Mammary epithelial cell (primary cell): ENCODE data around the gene TMEM185B.

Source experiments
- CTCF ChIP-seq, 2 donors: IDR thresholded peaks in 1 of 2; conservative IDR thresholded peaks in 1 of 2; 2 replicates each; pipeline ENCODE4 v1.5.1; 2011 to 2012; ENCODE audit warnings: inconsistent platforms in 2 of 2, low read length in 2 of 2, mild to moderate bottlenecking in 2 of 2, control low read depth in 1 of 2, low read depth in 1 of 2; ENCODE audit not compliant: insufficient read depth in 1 of 2; ENCODE audit errors: extremely low read depth in 1 of 2
- EZH2 ChIP-seq: IDR thresholded peaks from 2 replicates; pipeline ENCODE4 v1.6.1; 2012; ENCODE audit warnings: low read length, inconsistent platforms, borderline replicate concordance

GRCh38 chr2:120246546-120247300 is 23.5 kb upstream of the TMEM185B start:
- TF ChIP-seq CTCF (conservative IDR thresholded peaks at IDR 0.05 in 1 of 2, IDR thresholded peaks at IDR 0.05 in 1 of 2; ENCODE audit: extremely low read depth in 1 of 2, insufficient read depth in 1 of 2, low read depth in 1 of 2, low read length in 2 of 2), result no peak
- TF ChIP-seq EZH2, result no peak
